ENCODE results near the gene PTGDR. TPM values are rescaled to one million over a fixed set of nuclear protein-coding genes. Genes with fewer than 3 reads are reported as not detected.

The PTGDR gene
- total RNA-seq, 4 donors from 2014 or later = 2.7 to 7.4 (median 6.4) TPM

DNA sequence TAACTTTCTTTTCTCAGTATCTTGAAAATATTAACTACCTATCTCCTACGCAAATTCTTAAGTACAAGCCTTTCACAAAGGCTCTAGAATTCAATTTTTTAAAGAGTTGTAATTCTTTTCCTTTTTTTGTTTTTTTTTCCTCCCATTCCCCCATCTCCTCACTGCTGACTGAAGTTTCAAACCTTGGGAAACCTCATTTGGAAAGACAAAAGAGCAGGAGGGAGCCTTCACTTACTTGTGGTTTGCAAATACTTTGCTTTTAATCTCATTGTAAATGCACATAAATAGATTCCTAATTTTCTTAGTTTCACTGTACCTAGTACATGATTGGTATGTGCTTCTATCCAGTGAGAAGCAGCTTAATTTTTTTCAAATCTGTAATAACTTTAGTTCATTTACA lies 15.8 kb upstream of the PTGDR start:
- Histone ChIP-seq H3K9me3 (no peaks in the 10 kb centered on the region), H3K27me3 (no peaks in the 10 kb centered on the region), H3K4me1 (peaks cover 0 to 9% (median 0%) of the 10 kb centered on the region in 4 donors), H3K27ac (no peak overlapping the region), H3K36me3 (no peaks in the 10 kb centered on the region), H3K4me3 (no peak overlapping the region)
- no peak for DNase-seq (ENCODE audit: low spot score in 2 of 2)
- WGBS, 2 donors = 81 to 86% methylated on average over 1 of the region's 1 CpG
- no peak for TF ChIP-seq POLR2A (IDR thresholded peaks at IDR 0.05)
- TF ChIP-seq, protein P1, sequence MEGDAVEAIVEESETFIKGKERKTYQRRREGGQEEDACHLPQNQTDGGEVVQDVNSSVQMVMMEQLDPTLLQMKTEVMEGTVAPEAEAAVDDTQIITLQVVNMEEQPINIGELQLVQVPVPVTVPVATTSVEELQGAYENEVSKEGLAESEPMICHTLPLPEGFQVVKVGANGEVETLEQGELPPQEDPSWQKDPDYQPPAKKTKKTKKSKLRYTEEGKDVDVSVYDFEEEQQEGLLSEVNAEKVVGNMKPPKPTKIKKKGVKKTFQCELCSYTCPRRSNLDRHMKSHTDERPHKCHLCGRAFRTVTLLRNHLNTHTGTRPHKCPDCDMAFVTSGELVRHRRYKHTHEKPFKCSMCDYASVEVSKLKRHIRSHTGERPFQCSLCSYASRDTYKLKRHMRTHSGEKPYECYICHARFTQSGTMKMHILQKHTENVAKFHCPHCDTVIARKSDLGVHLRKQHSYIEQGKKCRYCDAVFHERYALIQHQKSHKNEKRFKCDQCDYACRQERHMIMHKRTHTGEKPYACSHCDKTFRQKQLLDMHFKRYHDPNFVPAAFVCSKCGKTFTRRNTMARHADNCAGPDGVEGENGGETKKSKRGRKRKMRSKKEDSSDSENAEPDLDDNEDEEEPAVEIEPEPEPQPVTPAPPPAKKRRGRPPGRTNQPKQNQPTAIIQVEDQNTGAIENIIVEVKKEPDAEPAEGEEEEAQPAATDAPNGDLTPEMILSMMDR (IDR thresholded peaks at IDR 0.05) = no peak

DNA sequence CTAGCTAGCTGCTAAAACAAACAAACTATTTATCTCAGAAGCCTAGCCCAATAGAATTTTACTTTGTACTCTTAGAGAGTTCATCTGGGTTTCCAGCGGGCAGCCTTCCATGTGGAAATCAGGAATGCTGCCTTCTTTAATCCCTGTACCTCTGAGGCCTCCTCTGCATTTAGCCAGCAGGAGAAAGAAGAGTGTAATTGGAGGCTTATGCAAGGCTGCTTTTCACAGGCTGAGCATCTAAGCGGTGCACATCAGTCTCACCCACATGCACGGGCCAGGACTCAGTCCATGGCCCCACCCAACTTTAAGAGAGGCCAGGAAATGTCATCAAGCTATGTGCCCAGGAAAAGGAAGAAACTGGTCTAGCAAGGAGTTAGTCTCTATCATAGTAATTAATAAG lies 14.0 kb upstream of the PTGDR start:
- H3K4me3 ChIP-seq = no peak overlapping the region
- H3K36me3 ChIP-seq = no peaks in the 10 kb centered on the region
- H3K27me3 ChIP-seq = no peaks in the 10 kb centered on the region
- no peak overlapping the region for H3K27ac ChIP-seq
- H3K4me1 ChIP-seq = peaks cover 0 to 9% (median 0%) of the 10 kb centered on the region in 4 donors
- no peak for DNase-seq (ENCODE audit: low spot score in 2 of 2)
- no peaks in the 10 kb centered on the region for H3K9me3 ChIP-seq
- TF ChIP-seq, protein P1 (IDR thresholded peaks at IDR 0.05) = no peak
- TF ChIP-seq POLR2A (IDR thresholded peaks at IDR 0.05) = no peak
- TF ChIP-seq EP300 (IDR thresholded peaks at IDR 0.05) = no peak
- 26 to 34% methylated on average over 3 of the region's 3 CpGs for WGBS, 2 donors

DNA sequence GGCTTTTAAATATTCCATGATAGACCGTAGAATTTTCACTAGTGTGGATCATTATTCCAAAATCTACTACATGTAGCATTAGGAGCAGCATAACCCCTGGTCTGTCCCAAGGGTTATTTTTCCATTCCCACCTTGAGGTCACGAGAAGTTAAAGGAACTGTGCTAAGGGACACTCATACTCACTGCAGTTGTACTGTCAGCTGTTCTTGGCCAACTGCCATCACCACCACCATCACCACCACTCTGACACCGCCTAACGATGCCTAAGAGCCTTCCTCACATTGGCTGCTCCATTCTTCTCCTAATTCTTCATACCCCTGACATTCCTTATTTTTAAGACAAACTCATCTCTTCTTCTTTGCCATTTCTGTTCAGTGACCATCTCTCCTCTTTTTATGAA lies 13.4 kb upstream of the PTGDR start:
- Histone ChIP-seq H3K27me3 (no peaks in the 10 kb centered on the region), H3K36me3 (no peaks in the 10 kb centered on the region), H3K4me1 (peaks cover 0 to 9% (median 0%) of the 10 kb centered on the region in 4 donors), H3K4me3 (no peak overlapping the region), H3K9me3 (no peaks in the 10 kb centered on the region), H3K27ac (no peak overlapping the region)
- no peak for DNase-seq (ENCODE audit: low spot score in 2 of 2)
- WGBS, 2 donors = 85 to 86% methylated on average over 4 of the region's 4 CpGs
- TF ChIP-seq POLR2A (IDR thresholded peaks at IDR 0.05) = no peak
- TF ChIP-seq EP300 (IDR thresholded peaks at IDR 0.05) = no peak
- TF ChIP-seq, protein P1 (IDR thresholded peaks at IDR 0.05) = no peak

DNA sequence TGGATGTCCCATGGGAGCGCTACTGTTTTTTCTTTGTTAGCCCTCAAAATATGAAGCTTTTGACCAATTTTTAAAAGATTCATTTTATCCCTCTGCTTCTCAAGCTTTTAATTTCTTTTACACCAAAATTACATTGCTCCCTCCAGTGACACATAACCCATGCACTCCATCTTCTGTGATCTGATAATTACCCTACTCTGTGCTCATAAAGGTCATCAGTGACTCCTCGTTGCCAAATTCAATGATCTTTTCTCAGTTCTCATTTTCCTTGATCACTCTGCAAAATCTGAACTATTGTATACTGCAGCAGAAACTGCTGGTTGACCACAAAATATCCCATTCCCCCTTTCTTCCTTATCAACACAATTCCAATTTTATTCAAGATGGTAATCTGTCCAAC lies 8.7 kb upstream of the PTGDR start:
- no peak overlapping the region for H3K4me3 ChIP-seq
- 76 to 80% methylated on average over 2 of the region's 2 CpGs for WGBS, 2 donors
- no peak overlapping the region for H3K27ac ChIP-seq
- no peaks in the 10 kb centered on the region for H3K4me1 ChIP-seq
- H3K36me3 ChIP-seq = no peaks in the 10 kb centered on the region
- TF ChIP-seq, protein P1 (IDR thresholded peaks at IDR 0.05) = no peak
- TF ChIP-seq POLR2A (IDR thresholded peaks at IDR 0.05) = no peak
- TF ChIP-seq EP300 (IDR thresholded peaks at IDR 0.05) = no peak
- no peaks in the 10 kb centered on the region for H3K9me3 ChIP-seq
- no peak for DNase-seq (ENCODE audit: low spot score in 2 of 2)
- H3K27me3 ChIP-seq = no peaks in the 10 kb centered on the region

DNA sequence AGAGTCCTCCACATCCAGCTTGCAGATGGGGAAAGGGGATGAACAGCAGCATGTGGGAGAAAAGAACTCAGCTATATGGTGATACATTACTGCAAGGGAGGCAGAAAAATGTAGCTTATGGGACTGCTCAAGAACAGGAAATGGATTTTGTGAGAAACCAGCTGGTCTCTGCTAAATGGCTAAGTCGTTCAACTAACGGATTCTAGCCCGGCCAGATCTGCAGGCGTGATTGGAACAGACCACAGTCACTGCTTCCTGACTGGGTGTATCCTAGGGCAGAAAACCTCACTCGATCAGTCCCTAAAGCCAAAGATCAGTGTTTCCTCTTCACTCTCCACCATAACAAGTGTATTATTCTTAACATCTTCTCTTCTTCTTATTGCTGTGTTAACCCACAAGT lies 8.1 kb upstream of the PTGDR start:
- no peak overlapping the region for H3K4me3 ChIP-seq
- 56 to 66% methylated on average over 5 of the region's 5 CpGs for WGBS, 2 donors
- no peak for DNase-seq (ENCODE audit: low spot score in 2 of 2)
- no peaks in the 10 kb centered on the region for H3K4me1 ChIP-seq
- H3K9me3 ChIP-seq = no peaks in the 10 kb centered on the region
- no peak overlapping the region for H3K27ac ChIP-seq
- H3K27me3 ChIP-seq = no peaks in the 10 kb centered on the region
- TF ChIP-seq, protein P1 (IDR thresholded peaks at IDR 0.05) = no peak
- TF ChIP-seq EP300 (IDR thresholded peaks at IDR 0.05) (no peak), POLR2A (IDR thresholded peaks at IDR 0.05) (no peak)
- H3K36me3 ChIP-seq = no peaks in the 10 kb centered on the region
